ENCODE data around the gene HELZ2.

- TF ChIP-seq TAF1 (IDR thresholded peaks at IDR 0.05; ENCODE audit: borderline replicate concordance, insufficient read depth, low read length): no peak
- TF ChIP-seq POLR2AphosphoS5 (IDR thresholded peaks at IDR 0.05; ENCODE audit: low read depth, low read length): no peak
- no peak for TF ChIP-seq REST (IDR thresholded peaks at IDR 0.05; ENCODE audit: insufficient read depth in 1 of 2, low read depth in 2 of 2, low read length in 2 of 2)
Measured at GRCh38 chr20:63611646-63612045, 37.6 kb upstream of the HELZ2 start.

Measured in PFSK-1 (cell line).